DND-41 (cell line): ENCODE data around the gene GPR21.

Source experiments
- ATAC-seq: fragments of 200-7000 bp; cut with Tn5 transposase; 3 replicates; pipeline ENCODE4 v1.9.1; 2021; ENCODE audit warnings: low read depth; ENCODE audit not compliant: insufficient read depth
- DNase-seq: peaks from one replicate; pipeline ENCODE4 v3.0.0-alpha.2; 2020
- H2AFZ ChIP-seq: 2 replicates; pipeline ENCODE4 v1.6.0; 2012; ENCODE audit warnings: low read depth, low read length
- H3K27ac ChIP-seq: 2 replicates; pipeline ENCODE4 v1.5.1; 2012; ENCODE audit warnings: low read length, inconsistent platforms
- H3K27me3 ChIP-seq: fragments of 200-600 bp; sonication (generic); 2 replicates; pipeline ENCODE4 v1.6.0; 2012; ENCODE audit warnings: low read length, mild to moderate bottlenecking, inconsistent platforms; ENCODE audit not compliant: insufficient read depth, poor library complexity
- H3K36me3 ChIP-seq: 2 replicates; pipeline ENCODE4 v1.5.1; 2012; ENCODE audit warnings: low read length, inconsistent platforms; ENCODE audit not compliant: insufficient read depth
- H3K4me1 ChIP-seq: 2 replicates; pipeline ENCODE4 v1.5.1; 2012; ENCODE audit warnings: mild to moderate bottlenecking, low read length; ENCODE audit not compliant: insufficient read depth
- H3K4me2 ChIP-seq: 2 replicates; pipeline ENCODE4 v1.6.0; 2012; ENCODE audit warnings: mild to moderate bottlenecking, moderate library complexity, low read length, inconsistent platforms; ENCODE audit not compliant: insufficient read depth
- H3K4me3 ChIP-seq, 2 experiments: fragments of 200-600 bp in 1 of 2; shearing (Covaris generic) in 1 of 2; 2 replicates each; pipeline ENCODE4 v1.5.1; 2012 to 2016; ENCODE audit warnings: inconsistent platforms in 2 of 2, low read length in 2 of 2, mild to moderate bottlenecking in 2 of 2, low read depth in 1 of 2, moderate library complexity in 1 of 2
- H3K79me2 ChIP-seq: 2 replicates; pipeline ENCODE4 v1.6.0; 2012; ENCODE audit warnings: low read length, inconsistent platforms; ENCODE audit not compliant: insufficient read depth
- H3K9ac ChIP-seq: 2 replicates; pipeline ENCODE4 v1.6.0; 2012; ENCODE audit warnings: low read depth, mild to moderate bottlenecking, inconsistent platforms, low read length, moderate library complexity
- H3K9me3 ChIP-seq: 2 replicates; pipeline ENCODE4 v1.5.1; 2012; ENCODE audit warnings: low read length, moderate library complexity, mild to moderate bottlenecking, inconsistent platforms; ENCODE audit not compliant: insufficient read depth, severe bottlenecking
- H4K20me1 ChIP-seq: 2 replicates; pipeline ENCODE4 v1.6.0; 2012; ENCODE audit warnings: low read length; ENCODE audit not compliant: insufficient read depth
- CTCF ChIP-seq: IDR thresholded peaks from 2 replicates; pipeline ENCODE4 v1.5.1; 2012; ENCODE audit warnings: borderline replicate concordance, low read length, moderate library complexity, mild to moderate bottlenecking; ENCODE audit not compliant: poor library complexity, severe bottlenecking; ENCODE audit errors: extremely low read depth
- EZH2 ChIP-seq: IDR thresholded peaks from 3 replicates; pipeline ENCODE4 v1.6.1; 2012; ENCODE audit warnings: borderline replicate concordance, low read depth, mild to moderate bottlenecking, moderate library complexity, low read length, inconsistent platforms; ENCODE audit not compliant: severe bottlenecking

GPR21 gene

GRCh38 chr9:123061216-123061615 is 27.7 kb downstream of the GPR21 start:
- H3K9ac ChIP-seq, result no peak overlapping the region
- H3K27me3 ChIP-seq, result no peaks in the 10 kb centered on the region
- ATAC-seq (no peak), DNase-seq (no peak)
- TF ChIP-seq EZH2 (no peak), CTCF (no peak)
- H3K4me1 ChIP-seq, result no peaks in the 10 kb centered on the region
- no peak overlapping the region for H3K4me2 ChIP-seq
- H2AFZ ChIP-seq, result no peak overlapping the region
- peaks cover 12% of the 10 kb centered on the region for H3K36me3 ChIP-seq
- no peak overlapping the region for H3K4me3 ChIP-seq
- no peaks in the 10 kb centered on the region for H3K79me2 ChIP-seq
- no peak overlapping the region for H3K27ac ChIP-seq
- no peaks in the 10 kb centered on the region for H4K20me1 ChIP-seq
- no peaks in the 10 kb centered on the region for H3K9me3 ChIP-seq

GRCh38 chr9:123062351-123063176 is 29.1 kb downstream of the GPR21 start:
- no peak for ATAC-seq
- no peak for DNase-seq
- Histone ChIP-seq H3K4me1 (no peaks in the 10 kb centered on the region), H3K4me2 (no peak overlapping the region), H3K9me3 (no peaks in the 10 kb centered on the region), H2AFZ (no peak overlapping the region), H3K9ac (no peak overlapping the region), H3K4me3 (no peak overlapping the region), H4K20me1 (no peaks in the 10 kb centered on the region), H3K36me3 (peaks cover 23% of the 10 kb centered on the region), H3K79me2 (no peaks in the 10 kb centered on the region), H3K27me3 (no peaks in the 10 kb centered on the region), H3K27ac (no peak overlapping the region)
- no peak for TF ChIP-seq EZH2
- no peak for TF ChIP-seq CTCF

GRCh38 chr9:123063177-123063598 is 29.7 kb downstream of the GPR21 start:
- Histone ChIP-seq H3K4me2 (no peak overlapping the region), H3K4me3 (no peak overlapping the region), H2AFZ (no peak overlapping the region), H4K20me1 (no peaks in the 10 kb centered on the region), H3K4me1 (no peaks in the 10 kb centered on the region), H3K27ac (no peak overlapping the region), H3K36me3 (peaks cover 27% of the 10 kb centered on the region), H3K9ac (no peak overlapping the region), H3K9me3 (no peaks in the 10 kb centered on the region), H3K27me3 (no peaks in the 10 kb centered on the region), H3K79me2 (no peaks in the 10 kb centered on the region)
- ATAC-seq (no peak), DNase-seq (no peak)
- TF ChIP-seq CTCF (no peak), EZH2 (no peak)
